BJ (cell line): ENCODE results near the gene BRD7. TPM values are rescaled to one million over a fixed set of nuclear protein-coding genes. Genes with fewer than 3 reads are reported as not detected.
A peak's percentile ranks its signal among the peaks of the same experiment; 100 is the strongest.

ENCODE experiments used
- CTCF ChIA-PET: fragments of 350-600 bp; formaldehyde crosslinking; extraction: SDS; loops from one replicate; lab custom pipeline; 2021; ENCODE audit warnings: antibody characterized with exemption, inconsistent platforms; lab: Yijun Ruan, JAX
- POLR2A ChIA-PET: fragments of 300-600 bp; sonication (Branson Sonifier 250); formaldehyde crosslinking; extraction: SDS; loops from one replicate; lab custom pipeline; 2021; ENCODE audit warnings: antibody characterized with exemption; lab: Charles Lee
- DNase-seq: peaks from one replicate; pipeline ENCODE4 v3.0.0-alpha.2; 2011; ENCODE audit warnings: low read depth
- H3K27me3 ChIP-seq: 2 replicates; pipeline ENCODE4 v1.6.0; 2011; ENCODE audit warnings: low read length; ENCODE audit not compliant: control insufficient read depth, insufficient read depth
- H3K36me3 ChIP-seq: 2 replicates; pipeline ENCODE4 v1.5.1; 2011; ENCODE audit warnings: low read length; ENCODE audit not compliant: control insufficient read depth, insufficient read depth
- H3K4me3 ChIP-seq: 2 replicates; pipeline ENCODE4 v1.5.1; 2011; ENCODE audit warnings: low read depth, mild to moderate bottlenecking, control low read depth, low read length
- polyA minus RNA-seq: library from RNA; depleted of rRNA, polyadenylated mRNA; stranded (reverse); fragments of >200 nt; gene quantifications from 2 replicates; pipeline ENCODE4 v1.2.3, GENCODE V29; 2011; rRNA and poly(A)+ RNA removed
- polyA plus RNA-seq: library from polyadenylated mRNA; depleted of rRNA; stranded (reverse); fragments of >200 nt; gene quantifications from 2 replicates; pipeline ENCODE4 v1.2.3, GENCODE V29; 2011; rRNA removed
- TF ChIP-seq, protein P1 (sequence below): IDR thresholded peaks from 2 replicates; pipeline ENCODE4 v1.5.1; 2011; ENCODE audit warnings: low read depth, mild to moderate bottlenecking, control low read depth, inconsistent platforms, low read length, moderate library complexity; ENCODE audit not compliant: insufficient read depth

The BRD7 gene
- polyA plus RNA-seq: 30.3 and 51.7 TPM in 2 replicates
- polyA minus RNA-seq: 21.6 and 22.0 TPM in 2 replicates

GRCh38 chr16:50368410-50369132 is at the start of gene BRD7:
Gene BRD7 (minus strand): TSS chr16:50368988. CDS start chr16:50368774, 214 bp downstream.
- ChIA-PET CTCF (interaction anchor here (0.6 to 6.6 kb wide), 10 partner anchors 8 to 438 kb away, joined by 3 to 76 read pairs (median 4); partner anchors contain the start of genes CNEP1R1 and HEATR3), POLR2A (interaction anchor here (0.6 to 0.7 kb wide), 4 partner anchors 249 to 1171 kb away, joined by 6 to 17 read pairs (median 9); no protein-coding TSS in a partner anchor)
- Histone ChIP-seq H3K27me3 (peaks cover 3% of the 10 kb centered on the region; the same call in 1 of the 2 replicates), H3K4me3 (peak within 1 kb of the TSS; percentile 77), H3K36me3 (peaks cover 5% of the 10 kb centered on the region)
- TF ChIP-seq, protein P1, sequence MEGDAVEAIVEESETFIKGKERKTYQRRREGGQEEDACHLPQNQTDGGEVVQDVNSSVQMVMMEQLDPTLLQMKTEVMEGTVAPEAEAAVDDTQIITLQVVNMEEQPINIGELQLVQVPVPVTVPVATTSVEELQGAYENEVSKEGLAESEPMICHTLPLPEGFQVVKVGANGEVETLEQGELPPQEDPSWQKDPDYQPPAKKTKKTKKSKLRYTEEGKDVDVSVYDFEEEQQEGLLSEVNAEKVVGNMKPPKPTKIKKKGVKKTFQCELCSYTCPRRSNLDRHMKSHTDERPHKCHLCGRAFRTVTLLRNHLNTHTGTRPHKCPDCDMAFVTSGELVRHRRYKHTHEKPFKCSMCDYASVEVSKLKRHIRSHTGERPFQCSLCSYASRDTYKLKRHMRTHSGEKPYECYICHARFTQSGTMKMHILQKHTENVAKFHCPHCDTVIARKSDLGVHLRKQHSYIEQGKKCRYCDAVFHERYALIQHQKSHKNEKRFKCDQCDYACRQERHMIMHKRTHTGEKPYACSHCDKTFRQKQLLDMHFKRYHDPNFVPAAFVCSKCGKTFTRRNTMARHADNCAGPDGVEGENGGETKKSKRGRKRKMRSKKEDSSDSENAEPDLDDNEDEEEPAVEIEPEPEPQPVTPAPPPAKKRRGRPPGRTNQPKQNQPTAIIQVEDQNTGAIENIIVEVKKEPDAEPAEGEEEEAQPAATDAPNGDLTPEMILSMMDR: no peak
- DNase-seq: no peak

DNA sequence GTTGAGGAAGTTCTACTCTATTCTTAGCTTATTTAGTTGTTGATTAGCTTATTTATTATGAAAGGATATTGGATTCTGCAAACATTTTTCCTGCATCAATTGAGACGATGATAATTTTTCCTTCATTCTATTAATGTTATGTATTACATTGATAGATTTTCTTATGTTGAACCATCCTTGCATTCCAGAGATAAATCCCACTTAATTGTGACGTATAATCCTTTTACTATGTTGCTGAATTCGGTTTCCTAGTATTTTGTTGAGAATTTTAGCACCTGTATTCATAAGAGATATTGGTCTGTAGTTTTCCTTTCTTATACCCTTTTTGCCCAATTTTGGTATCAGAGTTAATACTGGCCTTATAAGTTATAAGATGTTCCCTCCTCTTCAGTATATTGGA is 47.6 kb upstream of the BRD7 start:
- Histone ChIP-seq H3K36me3 (no peaks in the 10 kb centered on the region), H3K4me3 (no peak overlapping the region), H3K27me3 (no peaks in the 10 kb centered on the region; the same call in 1 of the 2 replicates)
- TF ChIP-seq, protein P1: no peak
- ChIA-PET CTCF (interaction anchor here (1.1 kb wide), 1 partner anchor 249 kb away, joined by 3 read pairs; no protein-coding TSS in a partner anchor), POLR2A (no interaction called here)
- DNase-seq: no peak

- TF ChIP-seq, protein P1: no peak
- DNase-seq: no peak
- no peak overlapping the region for H3K4me3 ChIP-seq
These were observed 45.4 kb upstream of the BRD7 start for GRCh38 chr16:50414152-50414551.

DNA sequence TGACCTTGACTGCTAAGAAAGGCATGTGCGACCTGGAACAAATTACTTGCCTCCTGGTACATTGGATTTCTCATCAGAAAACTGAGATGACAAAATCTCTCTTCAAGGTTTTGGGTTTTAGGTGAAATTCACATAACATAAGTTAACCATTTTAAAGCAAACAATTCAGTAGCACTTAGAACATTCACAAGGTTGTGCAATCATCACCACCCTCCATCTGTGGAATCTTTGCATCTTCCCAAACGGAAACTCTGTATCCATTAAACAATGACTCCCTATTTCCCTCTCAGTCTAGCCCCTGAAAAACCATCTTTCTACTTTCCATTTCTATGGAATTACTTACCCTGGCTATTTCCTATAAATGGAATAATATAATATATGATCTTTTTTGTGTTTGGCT is 42.2 kb upstream of the BRD7 start:
- H3K4me3 ChIP-seq: no peak overlapping the region
- POLR2A ChIA-PET: no interaction called here
- CTCF ChIA-PET: no interaction called here
- H3K27me3 ChIP-seq: no peaks in the 10 kb centered on the region; the same call in 1 of the 2 replicates
- TF ChIP-seq, protein P1: no peak
- no peak for DNase-seq
- H3K36me3 ChIP-seq: no peaks in the 10 kb centered on the region

More at GRCh38 chr16:50414152-50414551, 45.4 kb upstream of the BRD7 start:
- POLR2A ChIA-PET: no interaction called here
- CTCF ChIA-PET: no interaction called here
- Histone ChIP-seq H3K27me3 (no peaks in the 10 kb centered on the region; the same call in 1 of the 2 replicates), H3K36me3 (no peaks in the 10 kb centered on the region)

- TF ChIP-seq, protein P1: no peak
- H3K36me3 ChIP-seq: no peaks in the 10 kb centered on the region
- CTCF ChIA-PET: interaction anchor here (0.7 kb wide), 1 partner anchor 51 kb away, joined by 3 read pairs; no protein-coding TSS in a partner anchor
- no peak overlapping the region for H3K4me3 ChIP-seq
- POLR2A ChIA-PET: no interaction called here
- no peak for DNase-seq
- H3K27me3 ChIP-seq: no peaks in the 10 kb centered on the region; the same call in 1 of the 2 replicates
These were observed 39.3 kb upstream of the BRD7 start for GRCh38 chr16:50408001-50408561.
